ENCODE results near the gene ACER2. TPM values are rescaled to one million over a fixed set of nuclear protein-coding genes. Genes with fewer than 3 reads are reported as not detected.

ACER2 gene
- total and polyA plus RNA-seq, 2 of the 8 experiments (the other 6 are each of a cell fraction or from before 2014, with no cell fraction given) = 7.4 to 8.8 TPM

DNA sequence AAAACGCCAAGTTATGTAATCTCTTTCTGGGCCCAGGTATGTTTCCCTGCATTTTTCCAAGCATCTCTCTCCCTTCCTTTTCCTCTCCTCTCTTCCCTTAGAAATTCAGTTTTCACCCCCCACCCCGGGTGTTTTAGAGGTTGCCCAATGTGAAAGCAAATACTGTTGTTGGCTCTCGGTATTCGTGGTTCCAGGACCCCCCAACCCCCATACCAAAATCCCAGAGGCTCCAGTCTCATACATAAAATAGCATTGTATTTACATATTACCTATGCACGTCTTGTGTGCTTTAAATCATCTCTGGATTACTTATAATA, 48.8 kb downstream of the ACER2 start:
- no peaks in the 10 kb centered on the region for H3K36me3 ChIP-seq (ENCODE audit: control insufficient read depth in 2 of 4, insufficient read depth in 4 of 4, low read length in 3 of 4)
- H4K20me1 ChIP-seq (replicated peaks in 1 of 2; ENCODE audit: control insufficient read depth in 1 of 2, insufficient read depth in 2 of 2, low read length in 2 of 2) = no peaks in the 10 kb centered on the region
- TF ChIP-seq CBX8 (IDR thresholded peaks at IDR 0.05; ENCODE audit: borderline replicate concordance, low read depth, low read length) (no peak), KDM4A (IDR thresholded peaks at IDR 0.05; ENCODE audit: low read depth, low read length, severe bottlenecking) (no peak), POU5F1 (IDR thresholded peaks at IDR 0.05; ENCODE audit: low read depth, low read length) (no peak), FOSL1 (IDR thresholded peaks at IDR 0.05; ENCODE audit: insufficient read depth, low read depth, low read length) (no peak), BCL11A (IDR thresholded peaks at IDR 0.05; ENCODE audit: low read depth in 2 of 2, low read length in 2 of 2) (no peak), EGR1 (IDR thresholded peaks at IDR 0.05; ENCODE audit: borderline replicate concordance, low read depth, low read length) (no peak), HDAC2 (IDR thresholded peaks at IDR 0.05; ENCODE audit: borderline replicate concordance in 1 of 2, low read depth in 2 of 2, low read length in 2 of 2) (no peak), RAD21 (IDR thresholded peaks at IDR 0.05 in 1 of 2, conservative IDR thresholded peaks at IDR 0.05 in 1 of 2; ENCODE audit: low read depth in 2 of 2, low read length in 2 of 2) (no peak), EP300 (IDR thresholded peaks at IDR 0.05; ENCODE audit: borderline replicate concordance in 1 of 2, low read depth in 2 of 2, low read length in 2 of 2) (no peak), SP1 (IDR thresholded peaks at IDR 0.05; ENCODE audit: low read depth, low read length) (no peak), POLR2AphosphoS5 (IDR thresholded peaks at IDR 0.05; ENCODE audit: low read depth, low read length) (no peak)
- TF ChIP-seq, protein P1, sequence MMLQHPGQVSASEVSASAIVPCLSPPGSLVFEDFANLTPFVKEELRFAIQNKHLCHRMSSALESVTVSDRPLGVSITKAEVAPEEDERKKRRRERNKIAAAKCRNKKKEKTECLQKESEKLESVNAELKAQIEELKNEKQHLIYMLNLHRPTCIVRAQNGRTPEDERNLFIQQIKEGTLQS (IDR thresholded peaks at IDR 0.05; ENCODE audit: insufficient read depth, low read depth, low read length) = no peak

More for the DNA sequence above, 48.8 kb downstream of the ACER2 start:
- CTCF ChIA-PET (ENCODE audit: partially characterized antibody) = interaction anchor here (0.7 to 3.5 kb wide), 17 partner anchors 14 to 375 kb away, joined by 3 to 16 read pairs (median 3); partner anchors contain the start of genes ACER2 and RPS6
- Histone ChIP-seq H2BK20ac (ENCODE audit: low read length) (no peak overlapping the region), H3K27ac (ENCODE audit: low read depth, low read length) (no peak overlapping the region), H3K4me1 (replicated peaks in 1 of 4; ENCODE audit: control insufficient read depth in 3 of 4, insufficient read depth in 4 of 4, low read length in 3 of 4) (peaks cover 0 to 7% (median 5%) of the 10 kb centered on the region in 4 experiments; a peak in 2 of 7 replicates), H2BK120ac (replicated peaks; ENCODE audit: low read depth, low read length) (no peak overlapping the region), H3K27me3 (replicated peaks in 1 of 4; ENCODE audit: control insufficient read depth in 3 of 4, extremely low read depth in 1 of 4, insufficient read depth in 3 of 4, low read length in 3 of 4) (no peaks in the 10 kb centered on the region), H3K79me1 (ENCODE audit: low read depth, low read length) (no peaks in the 10 kb centered on the region), H3K4me3 (ENCODE audit: extremely low read depth in 1 of 4, insufficient read depth in 2 of 4, low read depth in 3 of 4, low read length in 4 of 4) (no peak overlapping the region), H3K9me3 (ENCODE audit: insufficient read depth in 2 of 2, low read depth in 1 of 2, low read length in 1 of 2) (no peaks in the 10 kb centered on the region), H3K4ac (replicated peaks; ENCODE audit: insufficient read length, low read depth, low read length) (no peak overlapping the region), H3K14ac (ENCODE audit: insufficient read length) (no peak overlapping the region), H3K18ac (ENCODE audit: extremely low read depth, low read length) (no peak overlapping the region), H3K9ac (replicated peaks in 1 of 4; ENCODE audit: extremely low read depth in 1 of 4, low read depth in 3 of 4, low read length in 3 of 4) (no peak overlapping the region), H2BK15ac (ENCODE audit: low read length) (no peak overlapping the region), H2BK5ac (ENCODE audit: low read depth, low read length) (no peak overlapping the region), H3K4me2 (ENCODE audit: insufficient read depth in 1 of 2, low read depth in 2 of 2, low read length in 2 of 2) (no peak overlapping the region), H2AK5ac (ENCODE audit: low read depth, low read length) (no peak overlapping the region), H3K56ac (replicated peaks; ENCODE audit: insufficient read length, low read depth, low read length) (no peak overlapping the region), H3K23ac (ENCODE audit: insufficient read length) (no peak overlapping the region), H2AFZ (ENCODE audit: low read length) (no peak overlapping the region), H3K23me2 (ENCODE audit: low read depth, low read length) (no peaks in the 10 kb centered on the region), H4K8ac (ENCODE audit: extremely low read depth, insufficient read depth, low read length) (no peak overlapping the region), H4K5ac (ENCODE audit: insufficient read length, low read depth, low read length) (no peak overlapping the region), H3K79me2 (ENCODE audit: control insufficient read depth in 1 of 2, insufficient read depth in 2 of 2, low read length in 2 of 2) (no peaks in the 10 kb centered on the region), H4K91ac (replicated peaks; ENCODE audit: insufficient read length, low read length) (no peak overlapping the region), H2BK12ac (ENCODE audit: low read depth, low read length) (no peak overlapping the region)
- 50% methylated on average over 5 of the region's 5 CpGs; no CpG with 5 or more reads in 1 of the 2 experiments for WGBS, 2 experiments (ENCODE audit: extremely low coverage in 1 of 2, insufficient coverage in 1 of 2, insufficient read length in 1 of 2, insufficient replicate concordance in 2 of 2, low coverage in 1 of 2, low lambda C conversion rate in 2 of 2, missing lambda C conversion rate in 1 of 2)
- no peak for FAIRE-seq
- no peak for DNase-seq (ENCODE audit: low read depth in 1 of 2, low spot score in 2 of 2)
- POLR2A ChIA-PET (ENCODE audit: partially characterized antibody) = interaction anchor here (3.2 to 8.7 kb wide), 2 partner anchors 11 to 80 kb away, joined by 16 to 83 read pairs; partner anchors contain the start of gene RPS6

Measured in H1 (cell line).